HL-60 (cell line): ENCODE data around the gene CCDC85A.

Source experiments
- POLR2AphosphoS5 ChIP-seq: IDR thresholded peaks from 2 replicates; pipeline ENCODE4 v1.6.1; 2012; ENCODE audit warnings: low read depth
- TF ChIP-seq, protein P1 (sequence below): IDR thresholded peaks from one replicate; pipeline ENCODE4 v1.5.1; 2011; ENCODE audit warnings: low read length, control low read depth, inconsistent platforms; ENCODE audit not compliant: insufficient read depth
- TF ChIP-seq, protein P2 (sequence below): IDR thresholded peaks from 2 replicates; pipeline ENCODE4 v1.6.1; 2012; ENCODE audit warnings: low read depth; ENCODE audit not compliant: insufficient replicate concordance

GRCh38 chr2:56217106-56217505 is 33.3 kb downstream of the CCDC85A start:
- TF ChIP-seq, protein P1, sequence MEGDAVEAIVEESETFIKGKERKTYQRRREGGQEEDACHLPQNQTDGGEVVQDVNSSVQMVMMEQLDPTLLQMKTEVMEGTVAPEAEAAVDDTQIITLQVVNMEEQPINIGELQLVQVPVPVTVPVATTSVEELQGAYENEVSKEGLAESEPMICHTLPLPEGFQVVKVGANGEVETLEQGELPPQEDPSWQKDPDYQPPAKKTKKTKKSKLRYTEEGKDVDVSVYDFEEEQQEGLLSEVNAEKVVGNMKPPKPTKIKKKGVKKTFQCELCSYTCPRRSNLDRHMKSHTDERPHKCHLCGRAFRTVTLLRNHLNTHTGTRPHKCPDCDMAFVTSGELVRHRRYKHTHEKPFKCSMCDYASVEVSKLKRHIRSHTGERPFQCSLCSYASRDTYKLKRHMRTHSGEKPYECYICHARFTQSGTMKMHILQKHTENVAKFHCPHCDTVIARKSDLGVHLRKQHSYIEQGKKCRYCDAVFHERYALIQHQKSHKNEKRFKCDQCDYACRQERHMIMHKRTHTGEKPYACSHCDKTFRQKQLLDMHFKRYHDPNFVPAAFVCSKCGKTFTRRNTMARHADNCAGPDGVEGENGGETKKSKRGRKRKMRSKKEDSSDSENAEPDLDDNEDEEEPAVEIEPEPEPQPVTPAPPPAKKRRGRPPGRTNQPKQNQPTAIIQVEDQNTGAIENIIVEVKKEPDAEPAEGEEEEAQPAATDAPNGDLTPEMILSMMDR, result no peak
- TF ChIP-seq, protein P2, sequence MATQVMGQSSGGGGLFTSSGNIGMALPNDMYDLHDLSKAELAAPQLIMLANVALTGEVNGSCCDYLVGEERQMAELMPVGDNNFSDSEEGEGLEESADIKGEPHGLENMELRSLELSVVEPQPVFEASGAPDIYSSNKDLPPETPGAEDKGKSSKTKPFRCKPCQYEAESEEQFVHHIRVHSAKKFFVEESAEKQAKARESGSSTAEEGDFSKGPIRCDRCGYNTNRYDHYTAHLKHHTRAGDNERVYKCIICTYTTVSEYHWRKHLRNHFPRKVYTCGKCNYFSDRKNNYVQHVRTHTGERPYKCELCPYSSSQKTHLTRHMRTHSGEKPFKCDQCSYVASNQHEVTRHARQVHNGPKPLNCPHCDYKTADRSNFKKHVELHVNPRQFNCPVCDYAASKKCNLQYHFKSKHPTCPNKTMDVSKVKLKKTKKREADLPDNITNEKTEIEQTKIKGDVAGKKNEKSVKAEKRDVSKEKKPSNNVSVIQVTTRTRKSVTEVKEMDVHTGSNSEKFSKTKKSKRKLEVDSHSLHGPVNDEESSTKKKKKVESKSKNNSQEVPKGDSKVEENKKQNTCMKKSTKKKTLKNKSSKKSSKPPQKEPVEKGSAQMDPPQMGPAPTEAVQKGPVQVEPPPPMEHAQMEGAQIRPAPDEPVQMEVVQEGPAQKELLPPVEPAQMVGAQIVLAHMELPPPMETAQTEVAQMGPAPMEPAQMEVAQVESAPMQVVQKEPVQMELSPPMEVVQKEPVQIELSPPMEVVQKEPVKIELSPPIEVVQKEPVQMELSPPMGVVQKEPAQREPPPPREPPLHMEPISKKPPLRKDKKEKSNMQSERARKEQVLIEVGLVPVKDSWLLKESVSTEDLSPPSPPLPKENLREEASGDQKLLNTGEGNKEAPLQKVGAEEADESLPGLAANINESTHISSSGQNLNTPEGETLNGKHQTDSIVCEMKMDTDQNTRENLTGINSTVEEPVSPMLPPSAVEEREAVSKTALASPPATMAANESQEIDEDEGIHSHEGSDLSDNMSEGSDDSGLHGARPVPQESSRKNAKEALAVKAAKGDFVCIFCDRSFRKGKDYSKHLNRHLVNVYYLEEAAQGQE, result no peak
- no peak for TF ChIP-seq POLR2AphosphoS5
